CD4-positive, CD25-positive, alpha-beta regulatory T cell (primary cell): ENCODE measurements around the gene MLF2. TPM values are rescaled to one million over a fixed set of nuclear protein-coding genes. Genes with fewer than 3 reads are reported as not detected.

ENCODE experiments used
- ATAC-seq, 2 donors: fragments of 150-1000 bp; cut with Tn5 transposase; one replicate each; pipeline ENCODE4 v1.10.0; 2021; ENCODE audit warnings: low read depth in 2 of 2, moderate number of reproducible peaks in 2 of 2, moderate library complexity in 1 of 2
- DNase-seq, 3 donors: peaks; one replicate each; pipeline versions ENCODE4 v3.0.0 to v3.0.0-alpha.2; 2012 to 2022; ENCODE audit warnings: mixed read lengths in 1 of 3
- H3K27ac ChIP-seq: one replicate; pipeline ENCODE4 v1.7.0; 2013; ENCODE audit warnings: mild to moderate bottlenecking, low read length; ENCODE audit not compliant: insufficient read depth, poor library complexity, severe bottlenecking
- H3K27me3 ChIP-seq: one replicate; pipeline ENCODE4 v1.7.0; 2013; ENCODE audit warnings: low read length; ENCODE audit not compliant: control insufficient read depth, insufficient read depth
- H3K36me3 ChIP-seq: one replicate; pipeline ENCODE4 v1.7.0; 2013; ENCODE audit warnings: mild to moderate bottlenecking, low read length, moderate library complexity; ENCODE audit not compliant: control insufficient read depth, insufficient read depth
- H3K4me1 ChIP-seq: 2 replicates; pipeline ENCODE4 v1.7.0; 2013; ENCODE audit warnings: mild to moderate bottlenecking, low read length; ENCODE audit not compliant: insufficient read depth, control insufficient read depth, poor library complexity, severe bottlenecking
- H3K4me3 ChIP-seq: one replicate; pipeline ENCODE4 v1.7.0; 2013; ENCODE audit warnings: low read depth, mild to moderate bottlenecking, low read length, moderate library complexity
- H3K9me3 ChIP-seq, 2 experiments: 1 replicate in 1 of 2; 2 replicates in 1 of 2; pipeline ENCODE4 v1.7.0; 2013; ENCODE audit warnings: low read length in 2 of 2, mild to moderate bottlenecking in 1 of 2, moderate library complexity in 1 of 2; ENCODE audit not compliant: control insufficient read depth in 2 of 2
- H3K27ac Mint-ChIP-seq, 3 donors: one replicate each; pipeline ENCODE4 v1.8.0; 2020 to 2022; ENCODE audit warnings: mild to moderate bottlenecking in 3 of 3, mixed read lengths in 3 of 3, moderate library complexity in 2 of 3
- H3K27me3 Mint-ChIP-seq: one replicate; pipeline ENCODE4 v1.8.0; 2022; ENCODE audit warnings: mild to moderate bottlenecking, mixed read lengths
- H3K36me3 Mint-ChIP-seq: one replicate; pipeline ENCODE4 v1.8.0; 2020; ENCODE audit warnings: mixed read lengths
- H3K4me1 Mint-ChIP-seq, 4 donors: one replicate each; pipeline ENCODE4 v1.8.0; 2020 to 2022; ENCODE audit warnings: mixed read lengths in 4 of 4, mild to moderate bottlenecking in 1 of 4
- H3K4me3 Mint-ChIP-seq, 4 donors: one replicate each; pipeline ENCODE4 v1.8.0; 2020 to 2022; ENCODE audit warnings: mild to moderate bottlenecking in 4 of 4, mixed read lengths in 4 of 4, moderate library complexity in 3 of 4
- H3K9me3 Mint-ChIP-seq, 7 donors: one replicate each; pipeline ENCODE4 v1.8.0; 2020 to 2022; ENCODE audit warnings: mixed read lengths in 7 of 7, mild to moderate bottlenecking in 3 of 7, moderate library complexity in 2 of 7
- polyA plus RNA-seq, 4 donors: library from polyadenylated mRNA; unstranded; fragments of 300-500 nt; fragmentation: Illumina TruSeq; gene quantifications; one replicate each; pipeline ENCODE4 v1.2.3, GENCODE V29; 2021
- total RNA-seq: library from RNA; stranded (reverse); gene quantifications from one replicate; pipeline ENCODE4 v1.2.3, GENCODE V29; 2022

MLF2 gene
- total and polyA plus RNA-seq, 5 donors from 2014 or later = 101 to 124 (median 110) TPM

GRCh38 chr12:6775185-6776174 is 22.5 kb upstream of the MLF2 start:
- H3K36me3 ChIP-seq = no peaks in the 10 kb centered on the region
- no peak overlapping the region for H3K4me3 ChIP-seq
- Mint-ChIP-seq H3K27ac (peak overlapping the region in 2 of 3 donors; percentile 67 to 79), H3K4me3 (peak overlapping the region in 3 of 4 donors; percentile 78 to 83 (median 82)), H3K36me3 (no peaks in the 10 kb centered on the region), H3K27me3 (peaks cover 36% of the 10 kb centered on the region), H3K4me1 (peaks cover 0 to 70% (median 20%) of the 10 kb centered on the region in 4 donors), H3K9me3 (no peaks in the 10 kb centered on the region)
- H3K4me1 ChIP-seq = peaks cover 59% of the 10 kb centered on the region
- no peak for DNase-seq
- H3K27ac ChIP-seq = peak overlapping the region; percentile 14
- peaks cover 14% of the 10 kb centered on the region for H3K27me3 ChIP-seq
- H3K9me3 ChIP-seq = no peaks in the 10 kb centered on the region
- no peak for ATAC-seq

- Histone ChIP-seq H3K36me3 (no peaks in the 10 kb centered on the region), H3K27ac (no peak overlapping the region), H3K9me3 (no peaks in the 10 kb centered on the region), H3K4me3 (no peak overlapping the region), H3K4me1 (peaks cover 56% of the 10 kb centered on the region), H3K27me3 (peaks cover 14% of the 10 kb centered on the region)
- ATAC-seq (no peak), DNase-seq (no peak)
- Mint-ChIP-seq H3K9me3 (no peaks in the 10 kb centered on the region), H3K27me3 (peaks cover 36% of the 10 kb centered on the region), H3K4me3 (peak overlapping the region; percentile 78 to 83 (median 82)), H3K27ac (peak overlapping the region; percentile 67 to 86 (median 79)), H3K4me1 (peaks cover 0 to 62% (median 20%) of the 10 kb centered on the region in 4 donors), H3K36me3 (no peaks in the 10 kb centered on the region)
Observed at GRCh38 chr12:6774499-6775062, 21.6 kb upstream of the MLF2 start.

- Mint-ChIP-seq H3K4me1 (peaks cover 0 to 56% (median 16%) of the 10 kb centered on the region in 4 donors), H3K27ac (peak overlapping the region in 1 of 3 donors; percentile 79), H3K36me3 (no peaks in the 10 kb centered on the region), H3K27me3 (peaks cover 42% of the 10 kb centered on the region), H3K4me3 (peak overlapping the region in 3 of 4 donors; percentile 78 to 82 (median 81)), H3K9me3 (no peaks in the 10 kb centered on the region)
- DNase-seq = no peak
- ATAC-seq = peak in 1 of 2 donors; percentile 21
- Histone ChIP-seq H3K9me3 (no peaks in the 10 kb centered on the region), H3K27ac (no peak overlapping the region), H3K4me1 (peaks cover 50% of the 10 kb centered on the region), H3K36me3 (no peaks in the 10 kb centered on the region), H3K4me3 (no peak overlapping the region), H3K27me3 (peaks cover 14% of the 10 kb centered on the region)
Observed at GRCh38 chr12:6773590-6774351, 20.8 kb upstream of the MLF2 start.

- peaks cover 41% of the 10 kb centered on the region for H3K4me1 ChIP-seq
- ATAC-seq (no peak), DNase-seq (no peak)
- H3K27ac Mint-ChIP-seq = peak overlapping the region in 1 of 3 donors; percentile 9
- H3K4me1 Mint-ChIP-seq = peaks cover 0 to 54% (median 11%) of the 10 kb centered on the region in 4 donors
- H3K27me3 ChIP-seq = peaks cover 14% of the 10 kb centered on the region
- H3K9me3 Mint-ChIP-seq = no peaks in the 10 kb centered on the region
- H3K9me3 ChIP-seq = no peaks in the 10 kb centered on the region
- no peaks in the 10 kb centered on the region for H3K36me3 ChIP-seq
- no peaks in the 10 kb centered on the region for H3K36me3 Mint-ChIP-seq
- peak overlapping the region; percentile 33 for H3K27ac ChIP-seq
- H3K27me3 Mint-ChIP-seq = peaks cover 44% of the 10 kb centered on the region
- no peak overlapping the region for H3K4me3 ChIP-seq
- H3K4me3 Mint-ChIP-seq = peak overlapping the region; percentile 46 to 74 (median 62)
Observed at GRCh38 chr12:6772726-6773589, 20.0 kb upstream of the MLF2 start.

- ATAC-seq (no peak), DNase-seq (no peak)
- Mint-ChIP-seq H3K27me3 (peaks cover 49% of the 10 kb centered on the region), H3K4me3 (peak within 1 kb of the TSS; percentile 46 to 74 (median 62)), H3K4me1 (peaks cover 0 to 60% (median 14%) of the 10 kb centered on the region in 4 donors), H3K27ac (peak within 1 kb of the TSS; percentile 9 to 71 (median 59)), H3K9me3 (no peaks in the 10 kb centered on the region), H3K36me3 (no peaks in the 10 kb centered on the region)
- H3K9me3 ChIP-seq = no peaks in the 10 kb centered on the region
- H3K27me3 ChIP-seq = peaks cover 14% of the 10 kb centered on the region
- peak within 1 kb of the TSS; percentile 33 for H3K27ac ChIP-seq
- H3K36me3 ChIP-seq = no peaks in the 10 kb centered on the region
- H3K4me1 ChIP-seq = peaks cover 44% of the 10 kb centered on the region
- H3K4me3 ChIP-seq = no peak within 1 kb of the TSS
Observed at GRCh38 chr12:6772331-6772695, 19.4 kb upstream of the MLF2 start, which contains the start of gene LAG3. TSS of gene LAG3 (plus strand) at chr12:6772520. CDS start at chr12:6772853, 333 bp downstream.

- Histone ChIP-seq H3K9me3 (no peaks in the 10 kb centered on the region), H3K27ac (peak overlapping the region; percentile 33), H3K4me1 (peaks cover 50% of the 10 kb centered on the region), H3K27me3 (peaks cover 11% of the 10 kb centered on the region), H3K36me3 (no peaks in the 10 kb centered on the region), H3K4me3 (no peak overlapping the region)
- Mint-ChIP-seq H3K4me1 (peaks cover 0 to 66% (median 14%) of the 10 kb centered on the region in 4 donors), H3K36me3 (no peaks in the 10 kb centered on the region), H3K4me3 (peak overlapping the region; percentile 26 to 74 (median 50)), H3K27me3 (peaks cover 53% of the 10 kb centered on the region), H3K27ac (peak overlapping the region in 2 of 3 donors; percentile 59 to 71), H3K9me3 (no peaks in the 10 kb centered on the region)
- no peak for DNase-seq
- ATAC-seq = no peak
Observed at GRCh38 chr12:6771509-6772330, 18.8 kb upstream of the MLF2 start.
